ENCODE results near the gene GSTA2. TPM values are rescaled to one million over a fixed set of nuclear protein-coding genes. Genes with fewer than 3 reads are reported as not detected.

The GSTA2 gene
- total and polyA plus RNA-seq, 8 donors, result 0.13 to 2.7 TPM; not detected in 6

- Histone ChIP-seq H3K27ac (no peak overlapping the region), H3K36me3 (no peaks in the 10 kb centered on the region), H3K4me1 (peaks cover 0 to 9% of the 10 kb centered on the region in 2 donors), H3K4me3 (no peak overlapping the region), H3K27me3 (no peaks in the 10 kb centered on the region), H3K9me3 (no peaks in the 10 kb centered on the region)
- ATAC-seq, result no peak
- intact Hi-C loops (cut with DNase I), result no loop called here
- DNase-seq, result no peak
- TF ChIP-seq, protein P1, sequence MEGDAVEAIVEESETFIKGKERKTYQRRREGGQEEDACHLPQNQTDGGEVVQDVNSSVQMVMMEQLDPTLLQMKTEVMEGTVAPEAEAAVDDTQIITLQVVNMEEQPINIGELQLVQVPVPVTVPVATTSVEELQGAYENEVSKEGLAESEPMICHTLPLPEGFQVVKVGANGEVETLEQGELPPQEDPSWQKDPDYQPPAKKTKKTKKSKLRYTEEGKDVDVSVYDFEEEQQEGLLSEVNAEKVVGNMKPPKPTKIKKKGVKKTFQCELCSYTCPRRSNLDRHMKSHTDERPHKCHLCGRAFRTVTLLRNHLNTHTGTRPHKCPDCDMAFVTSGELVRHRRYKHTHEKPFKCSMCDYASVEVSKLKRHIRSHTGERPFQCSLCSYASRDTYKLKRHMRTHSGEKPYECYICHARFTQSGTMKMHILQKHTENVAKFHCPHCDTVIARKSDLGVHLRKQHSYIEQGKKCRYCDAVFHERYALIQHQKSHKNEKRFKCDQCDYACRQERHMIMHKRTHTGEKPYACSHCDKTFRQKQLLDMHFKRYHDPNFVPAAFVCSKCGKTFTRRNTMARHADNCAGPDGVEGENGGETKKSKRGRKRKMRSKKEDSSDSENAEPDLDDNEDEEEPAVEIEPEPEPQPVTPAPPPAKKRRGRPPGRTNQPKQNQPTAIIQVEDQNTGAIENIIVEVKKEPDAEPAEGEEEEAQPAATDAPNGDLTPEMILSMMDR (IDR thresholded peaks at IDR 0.05), result no peak
Measured at GRCh38 chr6:52728394-52728793, 34.9 kb downstream of the GSTA2 start.

GRCh38 chr6:52727908-52728307, 35.4 kb downstream of the GSTA2 start:
- ATAC-seq (no peak), DNase-seq (no peak)
- TF ChIP-seq, protein P1 (IDR thresholded peaks at IDR 0.05), result no peak
- H3K27me3 ChIP-seq, result no peaks in the 10 kb centered on the region
- H3K4me1 ChIP-seq, result peaks cover 0 to 9% of the 10 kb centered on the region in 2 donors
- intact Hi-C loops (cut with DNase I), result no loop called here
- H3K36me3 ChIP-seq, result no peaks in the 10 kb centered on the region
- H3K9me3 ChIP-seq, result no peaks in the 10 kb centered on the region
- H3K4me3 ChIP-seq, result no peak overlapping the region
- H3K27ac ChIP-seq, result no peak overlapping the region

- intact Hi-C loops (cut with DNase I), result no loop called here
- Histone ChIP-seq H3K27me3 (no peaks in the 10 kb centered on the region), H3K4me1 (peaks cover 0 to 9% of the 10 kb centered on the region in 2 donors), H3K27ac (no peak overlapping the region), H3K4me3 (no peak overlapping the region), H3K36me3 (no peaks in the 10 kb centered on the region), H3K9me3 (no peaks in the 10 kb centered on the region)
- TF ChIP-seq, protein P1 (IDR thresholded peaks at IDR 0.05), result no peak
- DNase-seq (no peak), ATAC-seq (no peak)
Measured at GRCh38 chr6:52726741-52727535, 36.3 kb downstream of the GSTA2 start.

- Histone ChIP-seq H3K27ac (no peak overlapping the region), H3K36me3 (no peaks in the 10 kb centered on the region), H3K4me1 (peaks cover 0 to 9% of the 10 kb centered on the region in 2 donors), H3K9me3 (no peaks in the 10 kb centered on the region), H3K27me3 (no peaks in the 10 kb centered on the region), H3K4me3 (no peak overlapping the region)
- no peak for DNase-seq
- TF ChIP-seq, protein P1 (IDR thresholded peaks at IDR 0.05), result no peak
- intact Hi-C loops (cut with DNase I), result no loop called here
- ATAC-seq, result no peak
Measured at GRCh38 chr6:52726193-52726542, 37.1 kb downstream of the GSTA2 start.

DNA sequence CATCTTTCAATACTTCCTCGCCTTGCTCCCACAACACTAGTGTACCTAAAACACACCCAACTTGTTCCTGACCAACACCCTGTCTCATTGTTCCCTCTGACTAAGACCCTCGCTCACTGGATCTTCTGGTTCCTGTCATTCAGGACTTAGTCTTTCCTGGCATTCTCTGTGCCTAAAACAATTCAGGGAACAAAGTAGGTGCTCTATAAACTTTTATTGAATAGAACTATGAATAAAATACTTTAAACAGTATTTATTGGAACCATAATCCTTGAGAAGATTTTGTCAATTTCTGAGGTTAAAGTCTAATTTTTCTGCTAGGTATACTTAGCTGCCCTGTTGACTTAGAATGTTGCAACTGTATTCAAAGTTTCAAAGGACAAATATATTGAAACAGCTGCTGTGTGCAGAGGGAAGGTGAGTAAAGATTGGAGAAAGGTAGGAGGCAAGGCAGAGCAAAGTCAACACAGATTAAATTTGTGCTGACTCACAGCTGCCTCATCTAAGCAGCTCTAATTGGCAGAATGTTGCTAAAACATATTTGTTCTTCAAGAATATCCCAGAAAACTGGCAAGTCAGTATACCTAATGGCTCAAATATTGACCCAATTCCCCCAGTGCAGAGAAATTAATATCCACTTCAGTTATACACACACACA, 37.6 kb downstream of the GSTA2 start:
- Histone ChIP-seq H3K27me3 (no peaks in the 10 kb centered on the region), H3K27ac (peak overlapping the region in 1 of 2 donors; percentile 42), H3K4me3 (no peak overlapping the region), H3K36me3 (no peaks in the 10 kb centered on the region), H3K9me3 (no peaks in the 10 kb centered on the region), H3K4me1 (peaks cover 0 to 9% of the 10 kb centered on the region in 2 donors)
- DNase-seq (peak in 1 of 4 donors; percentile 48), ATAC-seq (peak; percentile 83)
- intact Hi-C loops (cut with DNase I), result no loop called here
- TF ChIP-seq, protein P1 (IDR thresholded peaks at IDR 0.05), result no peak
